Measurements from ENCODE around the gene HLF. TPM values are rescaled to one million over a fixed set of nuclear protein-coding genes. Genes with fewer than 3 reads are reported as not detected.
A peak's percentile ranks its signal among the peaks of the same experiment; 100 is the strongest.

The HLF gene
- total RNA-seq, 4 donors from 2014 or later: 7.7 to 14.8 (median 10.4) TPM

- peak; percentile 7 to 11 for ATAC-seq
- H3K4me3 ChIP-seq: peak overlapping the region; percentile 31 to 66 (median 66)
- DNase-seq: no peak
- no peaks in the 10 kb centered on the region for H3K9me3 ChIP-seq
- H3K36me3 ChIP-seq: no peaks in the 10 kb centered on the region
- peaks cover 19 to 30% of the 10 kb centered on the region in 2 donors for H3K4me1 ChIP-seq
- no peak for TF ChIP-seq CTCF (IDR thresholded peaks at IDR 0.05 in 4 of 5, conservative IDR thresholded peaks at IDR 0.05 in 1 of 5)
- no peak for TF ChIP-seq POLR2A (IDR thresholded peaks at IDR 0.05)
- peak overlapping the region in 1 of 4 donors; percentile 15 for H3K27ac ChIP-seq
- H3K27me3 ChIP-seq: no peaks in the 10 kb centered on the region
- in situ Hi-C loops (cut with MboI; ENCODE audit: low sequenced_read_pairs in 4 of 4) (no loop called here), intact Hi-C loops (cut with DNase I; ENCODE audit: low total_unique reads) (loop anchor here (1.0 to 10.0 kb wide), 4 partner anchors 26 to 1331 kb away; partner anchors contain the start of genes MMD and NOG)
Measured at GRCh38 chr17:55264278-55264644, 499 bp upstream of the HLF start.

GRCh38 chr17:55265311-55266021 lies 706 bp downstream of the HLF start:
- no peak for TF ChIP-seq CTCF (IDR thresholded peaks at IDR 0.05 in 4 of 5, conservative IDR thresholded peaks at IDR 0.05 in 1 of 5)
- no peak for TF ChIP-seq POLR2A (IDR thresholded peaks at IDR 0.05)
- ATAC-seq (peak; percentile 26 to 45), DNase-seq (no peak)
- intact Hi-C loops (cut with DNase I; ENCODE audit: low total_unique reads): loop anchor here (5.0 to 10.0 kb wide), 4 partner anchors 159 to 1329 kb away; partner anchors contain the start of genes MMD and NOG
- peaks cover 13 to 24% of the 10 kb centered on the region in 2 donors for H3K4me1 ChIP-seq
- in situ Hi-C loops (cut with MboI; ENCODE audit: low sequenced_read_pairs in 4 of 4): no loop called here
- peak overlapping the region; percentile 66 to 88 (median 72) for H3K4me3 ChIP-seq
- H3K9me3 ChIP-seq: no peaks in the 10 kb centered on the region
- H3K27me3 ChIP-seq: no peaks in the 10 kb centered on the region
- H3K27ac ChIP-seq: peak overlapping the region; percentile 78 to 92 (median 78)
- no peaks in the 10 kb centered on the region for H3K36me3 ChIP-seq

GRCh38 chr17:55266051-55266957 lies 1.5 kb downstream of the HLF start:
- Histone ChIP-seq H3K4me3 (peak overlapping the region; percentile 66 to 88 (median 72)), H3K27me3 (no peaks in the 10 kb centered on the region), H3K27ac (peak overlapping the region; percentile 78 to 92 (median 78)), H3K36me3 (no peaks in the 10 kb centered on the region), H3K9me3 (no peaks in the 10 kb centered on the region), H3K4me1 (peaks cover 13 to 24% of the 10 kb centered on the region in 2 donors)
- in situ Hi-C loops (cut with MboI; ENCODE audit: low sequenced_read_pairs in 4 of 4): no loop called here
- intact Hi-C loops (cut with DNase I; ENCODE audit: low total_unique reads): loop anchor here (5.0 to 10.0 kb wide), 4 partner anchors 158 to 1328 kb away; partner anchors contain the start of genes MMD and NOG
- no peak for TF ChIP-seq POLR2A (IDR thresholded peaks at IDR 0.05)
- TF ChIP-seq CTCF (IDR thresholded peaks at IDR 0.05 in 4 of 5, conservative IDR thresholded peaks at IDR 0.05 in 1 of 5): no peak
- ATAC-seq (no peak), DNase-seq (no peak)

- ATAC-seq: no peak
- Histone ChIP-seq H3K4me1 (peaks cover 13 to 27% of the 10 kb centered on the region in 2 donors), H3K27me3 (no peaks in the 10 kb centered on the region)
Measured at GRCh38 chr17:55266958-55267688, 2.4 kb downstream of the HLF start.

More at GRCh38 chr17:55266958-55267688, 2.4 kb downstream of the HLF start:
- Histone ChIP-seq H3K27ac (peak overlapping the region; percentile 78 to 92 (median 78)), H3K36me3 (no peaks in the 10 kb centered on the region), H3K4me3 (peak overlapping the region in 2 of 4 donors; percentile 66 to 79), H3K9me3 (no peaks in the 10 kb centered on the region)
- no peak for DNase-seq
- intact Hi-C loops (cut with DNase I; ENCODE audit: low total_unique reads): loop anchor here (5.0 to 10.0 kb wide), 4 partner anchors 158 to 1328 kb away; partner anchors contain the start of genes MMD and NOG
- in situ Hi-C loops (cut with MboI; ENCODE audit: low sequenced_read_pairs in 4 of 4): no loop called here
- TF ChIP-seq CTCF (IDR thresholded peaks at IDR 0.05 in 4 of 5, conservative IDR thresholded peaks at IDR 0.05 in 1 of 5): no peak
- no peak for TF ChIP-seq POLR2A (IDR thresholded peaks at IDR 0.05)

Data from gastrocnemius medialis (tissue), 4 donors.